ENCODE measurements around the gene SLC50A1. TPM values are rescaled to one million over a fixed set of nuclear protein-coding genes. Genes with fewer than 3 reads are reported as not detected.

Gene SLC50A1
- total and polyA plus RNA-seq, 10 donors = 28.4 to 73.8 (median 40.1) TPM

DNA sequence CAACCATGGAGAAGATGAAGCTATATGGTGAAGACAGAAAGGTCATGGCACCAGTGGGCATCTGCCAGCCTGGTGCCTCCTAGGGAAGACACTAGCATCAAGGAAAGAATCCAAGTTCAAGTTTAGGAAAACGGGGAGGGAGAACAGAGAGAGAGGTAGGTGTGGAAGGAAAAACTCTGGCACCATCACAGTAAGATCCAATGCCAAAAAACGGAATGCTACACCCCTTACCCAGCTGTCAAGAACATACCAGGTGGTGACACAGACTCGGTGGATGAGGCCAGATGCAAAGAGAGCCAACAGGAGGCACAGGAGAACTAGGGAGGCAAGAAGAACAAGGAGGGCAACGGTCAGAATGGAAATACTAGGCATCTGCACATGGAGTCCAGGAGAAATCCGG lies 33.9 kb downstream of the SLC50A1 start:
- 76 to 93% (median 84%) methylated on average over 5 of the region's 5 CpGs for WGBS, 5 donors
- intact Hi-C loops (cut with DNase I; ENCODE audit: low total_unique reads) = loop anchor here (2.0 kb wide), 1 partner anchor 79 kb away; no protein-coding TSS in a partner anchor
- Histone ChIP-seq H3K27ac (no peak overlapping the region), H3K27me3 (replicated peaks in 1 of 7) (peaks cover 0 to 11% (median 10%) of the 10 kb centered on the region in 7 donors), H3K36me3 (peaks cover 0 to 31% (median 17%) of the 10 kb centered on the region in 6 donors), H3K9me3 (peaks cover 0 to 5% (median 0%) of the 10 kb centered on the region in 8 donors), H3K4me1 (peaks cover 21 to 61% (median 50%) of the 10 kb centered on the region in 6 donors), H3K4me3 (no peak overlapping the region)
- DNase-seq = peak; percentile 14
- TF ChIP-seq POLR2AphosphoS5 (IDR thresholded peaks at IDR 0.05) (no peak), POLR2A (IDR thresholded peaks at IDR 0.05) (no peak)
- TF ChIP-seq, protein P1, sequence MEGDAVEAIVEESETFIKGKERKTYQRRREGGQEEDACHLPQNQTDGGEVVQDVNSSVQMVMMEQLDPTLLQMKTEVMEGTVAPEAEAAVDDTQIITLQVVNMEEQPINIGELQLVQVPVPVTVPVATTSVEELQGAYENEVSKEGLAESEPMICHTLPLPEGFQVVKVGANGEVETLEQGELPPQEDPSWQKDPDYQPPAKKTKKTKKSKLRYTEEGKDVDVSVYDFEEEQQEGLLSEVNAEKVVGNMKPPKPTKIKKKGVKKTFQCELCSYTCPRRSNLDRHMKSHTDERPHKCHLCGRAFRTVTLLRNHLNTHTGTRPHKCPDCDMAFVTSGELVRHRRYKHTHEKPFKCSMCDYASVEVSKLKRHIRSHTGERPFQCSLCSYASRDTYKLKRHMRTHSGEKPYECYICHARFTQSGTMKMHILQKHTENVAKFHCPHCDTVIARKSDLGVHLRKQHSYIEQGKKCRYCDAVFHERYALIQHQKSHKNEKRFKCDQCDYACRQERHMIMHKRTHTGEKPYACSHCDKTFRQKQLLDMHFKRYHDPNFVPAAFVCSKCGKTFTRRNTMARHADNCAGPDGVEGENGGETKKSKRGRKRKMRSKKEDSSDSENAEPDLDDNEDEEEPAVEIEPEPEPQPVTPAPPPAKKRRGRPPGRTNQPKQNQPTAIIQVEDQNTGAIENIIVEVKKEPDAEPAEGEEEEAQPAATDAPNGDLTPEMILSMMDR (IDR thresholded peaks at IDR 0.05 in 8 of 11, conservative IDR thresholded peaks at IDR 0.05 in 3 of 11) = no peak

DNA sequence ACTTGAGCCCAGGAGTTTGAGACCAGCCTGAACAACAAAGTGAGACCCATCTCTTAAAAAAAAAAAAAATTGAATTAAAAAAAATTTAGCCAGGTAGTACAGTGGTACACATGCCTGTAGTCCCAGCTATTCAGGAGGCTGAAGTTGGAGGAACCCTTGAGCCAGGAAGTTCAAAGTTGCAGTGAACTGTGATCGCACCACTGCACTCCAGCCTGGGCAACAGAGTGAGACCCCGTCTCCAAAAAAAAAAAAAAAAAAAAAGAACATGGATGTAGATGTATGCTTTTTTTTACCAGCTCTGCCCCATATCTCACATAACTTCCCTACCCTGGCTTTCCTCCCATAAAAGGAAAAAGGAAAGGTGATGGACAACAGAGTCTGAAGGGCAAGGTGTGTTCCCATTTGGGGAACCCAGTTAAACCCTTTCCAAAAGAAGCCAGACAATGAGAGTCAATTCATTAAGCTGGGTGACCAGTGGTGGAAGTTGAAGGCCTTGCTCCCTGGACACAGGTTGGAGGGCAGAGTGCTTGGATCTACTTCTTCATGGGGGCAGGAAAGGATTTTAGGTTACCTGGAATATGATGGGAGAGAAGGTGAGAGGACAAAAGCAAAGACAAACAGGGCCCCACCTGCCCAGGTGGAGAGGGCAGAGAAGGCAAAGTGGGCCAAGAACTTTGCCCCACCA lies 34.6 kb downstream of the SLC50A1 start:
- Histone ChIP-seq H3K4me3 (no peak overlapping the region), H3K27ac (no peak overlapping the region), H3K9me3 (no peaks in the 10 kb centered on the region), H3K27me3 (replicated peaks in 1 of 7) (peaks cover 0 to 18% (median 15%) of the 10 kb centered on the region in 7 donors), H3K4me1 (peaks cover 21 to 68% (median 53%) of the 10 kb centered on the region in 6 donors), H3K36me3 (peaks cover 0 to 31% (median 17%) of the 10 kb centered on the region in 6 donors)
- TF ChIP-seq, protein P1 (IDR thresholded peaks at IDR 0.05 in 8 of 11, conservative IDR thresholded peaks at IDR 0.05 in 3 of 11) = no peak
- TF ChIP-seq POLR2A (IDR thresholded peaks at IDR 0.05) (no peak), POLR2AphosphoS5 (IDR thresholded peaks at IDR 0.05) (no peak)
- intact Hi-C loops (cut with DNase I; ENCODE audit: low total_unique reads) = loop anchor here (10.0 kb wide), 1 partner anchor 55 kb away; no protein-coding TSS in a partner anchor
- WGBS, 5 donors = 88 to 100% (median 93%) methylated on average over 2 of the region's 2 CpGs
- DNase-seq = peak; percentile 6

DNA sequence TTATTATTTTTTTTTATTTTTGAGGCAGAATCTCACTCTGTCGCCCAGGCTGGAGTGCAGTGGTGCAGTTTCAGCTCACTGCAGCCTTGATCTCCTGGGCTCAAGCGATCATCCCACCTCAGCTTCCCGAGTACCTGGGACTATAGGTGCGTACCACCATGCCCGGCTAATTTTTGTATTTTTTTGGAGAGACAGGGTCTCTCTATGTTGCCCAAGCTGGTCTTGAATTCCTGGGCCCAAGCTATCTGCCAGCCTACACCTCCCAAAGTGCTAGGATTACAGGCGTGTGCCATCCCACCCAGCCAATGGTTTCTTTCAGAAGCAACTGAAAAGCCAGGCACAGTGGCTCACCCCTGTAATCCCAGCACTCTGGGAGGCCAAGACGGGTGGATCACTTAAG lies 35.2 kb downstream of the SLC50A1 start:
- peaks cover 0 to 24% (median 15%) of the 10 kb centered on the region in 7 donors for H3K27me3 ChIP-seq (replicated peaks in 1 of 7)
- H3K27ac ChIP-seq = no peak overlapping the region
- intact Hi-C loops (cut with DNase I; ENCODE audit: low total_unique reads) = loop anchor here (10.0 kb wide), 1 partner anchor 54 kb away; no protein-coding TSS in a partner anchor
- TF ChIP-seq, protein P1 (IDR thresholded peaks at IDR 0.05 in 8 of 11, conservative IDR thresholded peaks at IDR 0.05 in 3 of 11) = no peak
- no peak for TF ChIP-seq POLR2AphosphoS5 (IDR thresholded peaks at IDR 0.05)
- no peak for TF ChIP-seq POLR2A (IDR thresholded peaks at IDR 0.05)
- WGBS, 5 donors = 92 to 97% (median 94%) methylated on average over 7 of the region's 7 CpGs
- H3K4me1 ChIP-seq = peaks cover 21 to 71% (median 56%) of the 10 kb centered on the region in 6 donors
- no peak overlapping the region for H3K4me3 ChIP-seq
- DNase-seq = peak; percentile 24
- H3K9me3 ChIP-seq = no peaks in the 10 kb centered on the region
- peaks cover 0 to 31% (median 17%) of the 10 kb centered on the region in 6 donors for H3K36me3 ChIP-seq
